22Rv1 (cell line): ENCODE data around the gene SAMD7.

Experiments
- ZFX ChIP-seq: fragments of 450-650 bp; IDR thresholded peaks from 2 replicates; pipeline ENCODE4 v1.6.1; 2017; ENCODE audit warnings: antibody characterized with exemption, borderline replicate concordance
- TF ChIP-seq, protein P1 (sequence below): fragments of 450-650 bp; IDR thresholded peaks from 2 replicates; pipeline ENCODE4 v1.5.1; 2017; ENCODE audit warnings: mild to moderate bottlenecking

DNA sequence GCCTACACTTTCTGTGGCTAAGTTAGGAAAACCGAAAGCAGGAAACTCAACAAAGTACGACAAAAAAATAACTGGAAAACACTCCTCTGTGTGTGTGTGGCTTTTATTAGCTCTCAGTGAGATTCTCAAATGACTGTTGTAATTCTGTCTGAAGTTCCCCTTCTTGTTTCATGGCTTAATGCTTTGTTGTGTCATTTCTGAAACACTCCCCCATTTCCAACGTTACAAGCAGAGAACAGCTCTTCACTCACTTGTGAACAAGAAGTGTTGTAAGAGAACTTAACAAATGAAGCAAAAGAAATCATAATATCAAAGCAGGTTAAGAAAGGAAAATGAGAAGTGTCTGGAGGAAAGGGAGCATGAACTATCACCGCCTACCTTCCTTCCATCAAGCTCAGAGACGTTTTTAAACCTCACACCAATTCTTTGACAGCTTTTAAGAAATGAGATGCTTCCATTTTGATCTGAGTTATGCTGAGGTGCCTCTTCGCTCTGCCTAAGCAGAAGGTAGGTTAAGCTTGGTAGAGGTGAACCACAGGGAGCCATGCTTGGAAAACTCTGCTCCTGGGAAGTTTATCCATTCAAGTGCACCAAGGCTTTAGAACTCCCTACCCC, 42.9 kb downstream of the SAMD7 start:
- TF ChIP-seq, protein P1, sequence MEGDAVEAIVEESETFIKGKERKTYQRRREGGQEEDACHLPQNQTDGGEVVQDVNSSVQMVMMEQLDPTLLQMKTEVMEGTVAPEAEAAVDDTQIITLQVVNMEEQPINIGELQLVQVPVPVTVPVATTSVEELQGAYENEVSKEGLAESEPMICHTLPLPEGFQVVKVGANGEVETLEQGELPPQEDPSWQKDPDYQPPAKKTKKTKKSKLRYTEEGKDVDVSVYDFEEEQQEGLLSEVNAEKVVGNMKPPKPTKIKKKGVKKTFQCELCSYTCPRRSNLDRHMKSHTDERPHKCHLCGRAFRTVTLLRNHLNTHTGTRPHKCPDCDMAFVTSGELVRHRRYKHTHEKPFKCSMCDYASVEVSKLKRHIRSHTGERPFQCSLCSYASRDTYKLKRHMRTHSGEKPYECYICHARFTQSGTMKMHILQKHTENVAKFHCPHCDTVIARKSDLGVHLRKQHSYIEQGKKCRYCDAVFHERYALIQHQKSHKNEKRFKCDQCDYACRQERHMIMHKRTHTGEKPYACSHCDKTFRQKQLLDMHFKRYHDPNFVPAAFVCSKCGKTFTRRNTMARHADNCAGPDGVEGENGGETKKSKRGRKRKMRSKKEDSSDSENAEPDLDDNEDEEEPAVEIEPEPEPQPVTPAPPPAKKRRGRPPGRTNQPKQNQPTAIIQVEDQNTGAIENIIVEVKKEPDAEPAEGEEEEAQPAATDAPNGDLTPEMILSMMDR = no peak
- no peak for TF ChIP-seq ZFX
